Measurements from ENCODE around the gene TSGA10. TPM values are rescaled to one million over a fixed set of nuclear protein-coding genes. Genes with fewer than 3 reads are reported as not detected.

Gene TSGA10
- total and polyA plus RNA-seq, 10 donors: 2.5 to 14.0 (median 7.7) TPM

DNA sequence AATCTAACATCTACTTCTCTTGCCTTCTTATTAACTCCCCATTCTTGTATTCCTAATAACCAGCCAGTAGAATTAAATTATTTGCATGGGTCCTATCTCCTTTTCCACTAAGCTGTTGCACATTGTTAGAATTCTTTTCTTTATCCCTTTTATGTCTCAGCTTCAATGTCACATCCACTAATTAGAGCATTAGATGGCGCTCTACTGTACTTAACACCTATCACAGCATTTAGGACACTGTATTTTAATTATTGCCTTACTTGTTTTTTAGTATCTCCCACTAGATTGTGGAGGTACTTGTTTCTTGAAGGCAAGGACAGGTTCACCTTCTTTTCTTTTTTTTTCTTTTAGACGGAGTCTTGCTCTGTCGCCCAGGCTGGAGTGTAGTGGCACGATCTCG, 3.9 kb upstream of the TSGA10 start:
- no peaks in the 10 kb centered on the region for H3K9me3 ChIP-seq
- no peak for DNase-seq
- no peaks in the 10 kb centered on the region for H3K27me3 ChIP-seq (replicated peaks in 1 of 7)
- WGBS, 5 donors: 94 to 97% (median 95%) methylated on average over 5 of the region's 5 CpGs
- H3K36me3 ChIP-seq: peaks cover 2 to 65% (median 29%) of the 10 kb centered on the region in 6 donors
- H3K4me1 ChIP-seq: peaks cover 19 to 37% (median 31%) of the 10 kb centered on the region in 6 donors
- intact Hi-C loops (cut with DNase I; ENCODE audit: low total_unique reads): no loop called here
- H3K4me3 ChIP-seq: no peak overlapping the region
- no peak overlapping the region for H3K27ac ChIP-seq
- TF ChIP-seq POLR2AphosphoS5 (IDR thresholded peaks at IDR 0.05) (no peak), POLR2A (IDR thresholded peaks at IDR 0.05) (no peak)
- TF ChIP-seq, protein P1, sequence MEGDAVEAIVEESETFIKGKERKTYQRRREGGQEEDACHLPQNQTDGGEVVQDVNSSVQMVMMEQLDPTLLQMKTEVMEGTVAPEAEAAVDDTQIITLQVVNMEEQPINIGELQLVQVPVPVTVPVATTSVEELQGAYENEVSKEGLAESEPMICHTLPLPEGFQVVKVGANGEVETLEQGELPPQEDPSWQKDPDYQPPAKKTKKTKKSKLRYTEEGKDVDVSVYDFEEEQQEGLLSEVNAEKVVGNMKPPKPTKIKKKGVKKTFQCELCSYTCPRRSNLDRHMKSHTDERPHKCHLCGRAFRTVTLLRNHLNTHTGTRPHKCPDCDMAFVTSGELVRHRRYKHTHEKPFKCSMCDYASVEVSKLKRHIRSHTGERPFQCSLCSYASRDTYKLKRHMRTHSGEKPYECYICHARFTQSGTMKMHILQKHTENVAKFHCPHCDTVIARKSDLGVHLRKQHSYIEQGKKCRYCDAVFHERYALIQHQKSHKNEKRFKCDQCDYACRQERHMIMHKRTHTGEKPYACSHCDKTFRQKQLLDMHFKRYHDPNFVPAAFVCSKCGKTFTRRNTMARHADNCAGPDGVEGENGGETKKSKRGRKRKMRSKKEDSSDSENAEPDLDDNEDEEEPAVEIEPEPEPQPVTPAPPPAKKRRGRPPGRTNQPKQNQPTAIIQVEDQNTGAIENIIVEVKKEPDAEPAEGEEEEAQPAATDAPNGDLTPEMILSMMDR (IDR thresholded peaks at IDR 0.05 in 8 of 11, conservative IDR thresholded peaks at IDR 0.05 in 3 of 11): no peak

GRCh38 chr2:99156891-99157290, 2.1 kb upstream of the TSGA10 start:
- no peak for DNase-seq
- Histone ChIP-seq H3K4me1 (peaks cover 19 to 54% (median 33%) of the 10 kb centered on the region in 6 donors), H3K27ac (peak overlapping the region in 2 of 8 donors; percentile 7 to 29), H3K4me3 (peak overlapping the region in 1 of 8 donors; percentile 79), H3K36me3 (peaks cover 0 to 48% (median 24%) of the 10 kb centered on the region in 6 donors), H3K27me3 (replicated peaks in 1 of 7) (no peaks in the 10 kb centered on the region), H3K9me3 (no peaks in the 10 kb centered on the region)
- WGBS, 5 donors: 18 to 54% (median 27%) methylated on average over 1 of the region's 1 CpG
- TF ChIP-seq POLR2AphosphoS5 (IDR thresholded peaks at IDR 0.05): no peak
- TF ChIP-seq, protein P1 (IDR thresholded peaks at IDR 0.05 in 8 of 11, conservative IDR thresholded peaks at IDR 0.05 in 3 of 11): no peak
- TF ChIP-seq POLR2A (IDR thresholded peaks at IDR 0.05): no peak
- intact Hi-C loops (cut with DNase I; ENCODE audit: low total_unique reads): no loop called here

DNA sequence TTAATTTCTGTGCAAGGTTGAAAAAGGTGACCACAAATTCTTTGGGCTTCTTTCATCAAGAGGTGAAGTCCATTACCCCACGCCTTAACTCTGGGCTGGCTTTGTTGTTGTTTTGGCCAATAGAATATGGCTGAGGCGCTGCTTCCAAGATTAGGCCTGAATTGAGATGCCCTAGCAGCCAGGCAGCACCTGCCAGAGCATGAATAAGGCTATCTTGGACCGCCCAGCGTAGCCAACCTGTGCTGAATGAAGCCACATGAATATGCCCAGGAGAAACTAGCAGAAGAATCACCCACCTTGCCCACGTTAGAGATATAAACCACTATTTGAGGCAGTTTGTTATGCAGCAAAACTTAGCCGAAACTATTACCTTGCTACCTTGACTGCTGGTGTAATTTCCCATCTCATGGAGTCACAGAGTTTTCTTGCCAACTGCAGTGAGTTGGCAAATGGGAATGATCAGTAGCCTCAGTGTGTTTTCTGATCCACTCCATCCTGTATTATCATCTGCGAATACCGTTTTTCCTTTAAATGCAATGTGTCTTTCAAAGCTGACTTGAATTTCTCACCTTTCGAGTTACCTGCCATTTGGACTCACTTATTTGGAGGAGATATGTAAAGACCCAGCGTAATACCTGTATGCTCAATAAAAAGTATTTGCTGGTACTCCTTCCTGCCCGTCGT, 679 bp downstream of the TSGA10 start:
- WGBS, 5 donors: 43 to 48% (median 44%) methylated on average over 12 of the region's 12 CpGs
- H3K27ac ChIP-seq: peak overlapping the region; percentile 89 to 97 (median 94)
- H3K27me3 ChIP-seq (replicated peaks in 1 of 7): no peaks in the 10 kb centered on the region
- H3K4me1 ChIP-seq: peaks cover 19 to 71% (median 33%) of the 10 kb centered on the region in 6 donors
- no peaks in the 10 kb centered on the region for H3K9me3 ChIP-seq
- intact Hi-C loops (cut with DNase I; ENCODE audit: low total_unique reads): no loop called here
- DNase-seq: no peak
- TF ChIP-seq POLR2A (IDR thresholded peaks at IDR 0.05) (no peak), POLR2AphosphoS5 (IDR thresholded peaks at IDR 0.05) (no peak)
- TF ChIP-seq, protein P1 (IDR thresholded peaks at IDR 0.05 in 8 of 11, conservative IDR thresholded peaks at IDR 0.05 in 3 of 11): no peak
- H3K4me3 ChIP-seq: peak overlapping the region; percentile 66 to 87 (median 74)
- peaks cover 0 to 22% (median 9%) of the 10 kb centered on the region in 6 donors for H3K36me3 ChIP-seq

DNA sequence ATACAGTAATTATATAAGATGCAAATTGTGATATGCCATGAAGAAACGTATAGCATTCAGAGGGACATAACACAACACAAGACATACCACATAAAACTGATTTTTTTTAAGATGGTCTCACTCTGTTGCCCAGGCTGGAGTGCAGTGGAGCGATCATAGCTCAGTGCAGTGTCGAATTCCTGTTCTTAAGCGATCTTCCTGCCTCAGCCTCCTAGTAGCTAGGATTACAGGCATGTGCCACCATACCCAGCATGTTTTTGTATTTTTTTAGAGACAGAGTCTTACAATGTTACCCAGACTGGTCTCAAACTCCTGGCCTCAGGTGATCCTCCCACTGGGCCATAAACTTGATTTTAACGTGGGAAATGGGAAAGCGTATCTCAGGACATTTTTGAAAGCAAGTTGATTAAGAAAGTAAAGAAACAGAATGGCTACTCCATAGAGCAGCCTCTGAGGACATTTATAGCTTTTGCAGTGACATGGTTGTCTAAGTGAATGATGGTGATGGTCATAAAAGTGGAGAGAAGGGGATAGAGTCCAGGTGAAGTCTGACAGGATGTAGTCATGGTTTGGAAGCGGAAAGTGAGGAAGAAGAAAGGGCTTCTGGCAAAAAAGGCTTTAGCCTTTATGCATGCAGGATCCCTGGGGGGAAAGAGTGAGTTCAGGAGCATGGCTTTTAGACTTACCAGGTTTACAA, 2.4 kb downstream of the TSGA10 start:
- H3K4me1 ChIP-seq: peaks cover 19 to 66% (median 31%) of the 10 kb centered on the region in 6 donors
- H3K36me3 ChIP-seq: peaks cover 0 to 8% (median 0%) of the 10 kb centered on the region in 6 donors
- TF ChIP-seq POLR2A (IDR thresholded peaks at IDR 0.05) (no peak), POLR2AphosphoS5 (IDR thresholded peaks at IDR 0.05) (no peak)
- TF ChIP-seq, protein P1 (IDR thresholded peaks at IDR 0.05 in 8 of 11, conservative IDR thresholded peaks at IDR 0.05 in 3 of 11): no peak
- intact Hi-C loops (cut with DNase I; ENCODE audit: low total_unique reads): no loop called here
- 80 to 88% (median 86%) methylated on average over 7 of the region's 7 CpGs for WGBS, 5 donors
- no peak overlapping the region for H3K27ac ChIP-seq
- H3K9me3 ChIP-seq: no peaks in the 10 kb centered on the region
- DNase-seq: no peak
- H3K4me3 ChIP-seq: no peak overlapping the region
- no peaks in the 10 kb centered on the region for H3K27me3 ChIP-seq (replicated peaks in 1 of 7)
